ENCODE results near the gene PPP1R12C.

PPP1R12C gene

DNA sequence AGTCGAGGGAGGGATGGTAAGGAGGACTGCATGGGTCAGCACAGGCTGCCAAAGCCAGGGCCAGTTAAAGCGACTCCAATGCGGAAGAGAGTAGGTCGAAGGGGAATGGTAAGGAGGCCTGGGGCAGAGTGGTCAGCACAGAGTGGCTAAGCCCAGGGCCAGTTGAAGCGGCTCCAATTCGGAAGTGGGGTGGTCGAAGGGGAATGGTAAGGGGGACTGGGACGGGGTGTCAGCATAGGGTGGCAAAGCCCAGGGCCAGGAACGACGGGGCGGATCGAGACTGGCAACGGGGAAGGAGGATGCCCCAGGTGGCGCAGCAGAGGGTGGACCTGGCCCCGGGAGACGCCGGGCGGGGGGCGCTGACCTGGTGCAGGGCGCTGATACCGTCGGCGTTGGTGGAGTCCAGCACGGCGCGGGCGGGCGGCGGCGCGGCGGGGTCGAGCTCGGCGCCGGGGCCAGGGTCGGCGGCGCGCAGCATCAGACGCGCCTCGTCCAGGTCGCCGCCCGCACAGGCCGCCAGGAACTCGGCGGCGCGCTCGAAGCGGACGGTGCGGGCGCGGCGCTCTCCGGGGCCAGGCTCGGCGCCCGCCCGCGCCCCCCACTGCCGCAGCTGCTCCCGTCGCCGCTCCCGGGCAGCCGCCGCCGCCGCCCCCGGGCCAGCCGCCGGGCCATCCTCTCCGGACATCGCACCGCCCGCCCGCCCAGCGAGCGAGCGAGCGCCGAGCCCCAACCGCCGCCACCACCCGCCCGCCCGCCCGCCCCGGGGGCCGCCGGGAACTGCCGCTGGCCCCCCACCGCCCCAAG is at the start of gene PPP1R12C:
TSS of gene PPP1R12C (minus strand) at position 779 of the 804 bp plus-strand sequence. CDS start at position 685, 94 bp downstream.
- peak within 1 kb of the TSS; percentile 77 for H3K4me3 ChIP-seq (ENCODE audit: low read depth, low read length)
- DNase-seq (ENCODE audit: low read depth): no peak
- TF ChIP-seq, protein P1, sequence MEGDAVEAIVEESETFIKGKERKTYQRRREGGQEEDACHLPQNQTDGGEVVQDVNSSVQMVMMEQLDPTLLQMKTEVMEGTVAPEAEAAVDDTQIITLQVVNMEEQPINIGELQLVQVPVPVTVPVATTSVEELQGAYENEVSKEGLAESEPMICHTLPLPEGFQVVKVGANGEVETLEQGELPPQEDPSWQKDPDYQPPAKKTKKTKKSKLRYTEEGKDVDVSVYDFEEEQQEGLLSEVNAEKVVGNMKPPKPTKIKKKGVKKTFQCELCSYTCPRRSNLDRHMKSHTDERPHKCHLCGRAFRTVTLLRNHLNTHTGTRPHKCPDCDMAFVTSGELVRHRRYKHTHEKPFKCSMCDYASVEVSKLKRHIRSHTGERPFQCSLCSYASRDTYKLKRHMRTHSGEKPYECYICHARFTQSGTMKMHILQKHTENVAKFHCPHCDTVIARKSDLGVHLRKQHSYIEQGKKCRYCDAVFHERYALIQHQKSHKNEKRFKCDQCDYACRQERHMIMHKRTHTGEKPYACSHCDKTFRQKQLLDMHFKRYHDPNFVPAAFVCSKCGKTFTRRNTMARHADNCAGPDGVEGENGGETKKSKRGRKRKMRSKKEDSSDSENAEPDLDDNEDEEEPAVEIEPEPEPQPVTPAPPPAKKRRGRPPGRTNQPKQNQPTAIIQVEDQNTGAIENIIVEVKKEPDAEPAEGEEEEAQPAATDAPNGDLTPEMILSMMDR (IDR thresholded peaks at IDR 0.05; ENCODE audit: low read depth, low read length, missing control alignments): no peak

DNA sequence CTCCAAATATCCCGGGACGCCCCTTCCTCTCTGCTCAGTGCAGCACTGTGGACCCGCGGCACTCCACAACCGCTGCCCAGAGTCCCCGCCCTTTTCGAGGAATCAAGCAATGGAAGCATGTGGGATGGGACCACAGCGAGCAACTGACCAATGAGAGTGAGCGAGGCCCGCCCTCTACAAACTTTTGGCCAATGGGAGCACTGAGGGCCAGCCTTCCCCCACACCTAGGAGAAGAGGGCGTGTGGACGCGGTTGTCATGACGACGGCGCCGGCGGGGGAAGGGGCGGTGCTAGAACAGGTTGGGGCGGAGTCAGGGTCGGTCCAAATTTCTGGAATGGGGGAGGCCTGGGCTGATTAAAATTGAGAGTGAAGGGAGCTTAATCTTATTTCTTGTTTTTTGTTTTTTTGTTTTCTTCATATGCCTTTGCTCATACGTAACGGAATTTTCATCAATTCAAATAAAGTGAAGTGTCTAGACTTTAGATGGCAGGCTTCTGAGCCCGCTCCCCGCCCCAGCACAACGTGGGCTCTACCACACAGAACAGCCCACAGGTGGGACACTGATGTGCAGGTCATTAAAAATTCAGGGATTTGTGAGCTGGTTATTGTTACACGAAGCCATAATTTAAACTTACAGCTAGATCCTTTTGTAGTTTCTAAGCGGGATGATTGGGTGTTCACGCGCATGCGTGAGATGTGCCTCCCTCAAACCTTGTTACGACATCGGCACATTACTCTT is 49.3 kb upstream of the PPP1R12C start, which contains the start of gene DNAAF3:
TSS of gene DNAAF3 (minus strand) at position 84 of the 739 bp plus-strand sequence. CDS start 200 bp downstream, outside the sequence.
- TF ChIP-seq, protein P1 (IDR thresholded peaks at IDR 0.05; ENCODE audit: low read depth, low read length, missing control alignments): no peak
- peak; percentile 73 for DNase-seq (ENCODE audit: low read depth)
- H3K4me3 ChIP-seq (ENCODE audit: low read depth, low read length): peak within 1 kb of the TSS; percentile 21

DNA sequence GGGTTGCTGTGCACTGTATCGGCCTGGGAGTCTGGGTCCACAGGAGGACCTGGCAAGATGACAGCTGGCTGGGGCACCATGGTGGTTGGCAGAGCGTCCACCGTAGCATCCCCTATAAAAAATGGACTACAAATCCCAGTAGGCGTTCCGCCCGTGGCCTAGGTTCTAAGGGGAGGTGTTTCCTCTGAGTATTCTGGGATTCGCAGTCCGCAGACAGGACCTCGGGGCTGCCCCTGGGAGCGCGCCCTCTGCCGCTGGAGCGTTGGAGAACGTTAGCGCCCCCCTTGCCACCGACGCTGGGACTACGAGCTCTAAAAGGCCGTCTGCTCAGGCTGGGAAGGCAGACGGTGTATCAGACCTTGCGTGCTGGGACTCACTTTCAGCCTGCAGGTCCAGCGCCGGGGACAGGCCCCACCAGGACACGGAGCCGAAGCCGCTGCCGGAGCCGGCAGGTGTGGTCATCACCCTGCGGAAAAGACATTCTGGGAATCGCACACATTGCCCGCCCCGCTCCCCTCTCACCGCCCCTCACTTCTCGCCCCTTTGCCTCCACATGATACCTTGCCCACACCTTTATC is 48.6 kb upstream of the PPP1R12C start:
- DNase-seq (ENCODE audit: low read depth): no peak
- H3K4me3 ChIP-seq (ENCODE audit: low read depth, low read length): peak overlapping the region; percentile 21
- TF ChIP-seq, protein P1 (IDR thresholded peaks at IDR 0.05; ENCODE audit: low read depth, low read length, missing control alignments): peak; percentile 24

DNA sequence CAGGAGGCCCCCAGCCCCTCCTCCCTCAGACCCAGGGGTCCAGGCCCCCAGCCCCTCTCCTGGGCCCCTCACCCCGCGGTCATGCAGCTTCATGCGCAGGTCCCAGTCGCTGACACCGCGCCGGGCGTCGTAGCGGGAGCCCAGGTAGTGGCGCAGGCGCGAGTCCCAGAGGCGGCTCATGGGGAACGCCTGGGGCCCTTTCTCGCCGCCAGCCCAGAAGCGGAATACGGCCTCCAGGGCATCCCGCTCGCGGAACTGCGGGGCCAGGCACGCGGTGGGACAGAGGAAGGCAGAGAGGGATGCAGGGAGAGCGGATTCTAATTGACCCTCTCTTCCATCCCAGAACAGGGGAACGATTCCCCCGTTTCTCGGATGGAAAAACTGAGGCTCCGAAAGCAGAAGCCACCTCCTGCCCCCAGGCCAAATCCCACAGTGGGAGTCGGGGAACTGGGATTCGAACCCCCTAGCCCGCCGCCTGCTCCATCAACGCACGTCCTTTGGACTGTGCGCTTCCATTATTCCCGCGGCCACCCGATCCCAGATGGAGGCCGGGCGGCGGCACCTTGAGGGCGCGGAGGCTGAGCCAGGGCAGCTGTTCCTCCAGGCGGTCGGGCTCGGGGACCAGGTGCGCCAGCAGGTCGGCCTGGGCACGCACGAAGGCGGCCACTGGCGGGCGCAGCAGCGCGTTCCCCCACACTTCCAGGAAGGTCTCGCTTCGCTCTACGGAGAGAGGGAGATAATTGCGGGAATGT is 44.3 kb upstream of the PPP1R12C start:
- no peak for DNase-seq (ENCODE audit: low read depth)
- no peak overlapping the region for H3K4me3 ChIP-seq (ENCODE audit: low read depth, low read length)
- TF ChIP-seq, protein P1 (IDR thresholded peaks at IDR 0.05; ENCODE audit: low read depth, low read length, missing control alignments): no peak

DNA sequence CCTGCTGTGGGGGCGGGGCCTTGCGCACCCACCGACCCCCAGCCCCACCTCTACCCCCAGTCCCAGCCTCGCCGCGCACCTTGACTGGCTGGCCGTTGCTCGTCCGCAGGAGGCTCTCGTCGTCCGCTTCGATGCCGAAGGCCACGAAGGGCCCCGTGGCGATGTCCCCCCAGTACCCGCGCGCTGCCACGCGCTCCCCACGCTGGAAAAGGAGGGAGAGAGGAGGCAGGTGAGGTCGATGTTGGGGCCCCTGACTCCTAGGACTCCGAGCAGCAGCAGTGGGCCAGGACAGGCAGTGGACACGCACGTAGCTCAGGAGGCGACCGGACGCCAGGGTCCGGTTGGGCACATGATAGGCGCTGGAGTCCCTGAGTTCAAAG is 43.5 kb upstream of the PPP1R12C start:
- no peak for DNase-seq (ENCODE audit: low read depth)
- TF ChIP-seq, protein P1 (IDR thresholded peaks at IDR 0.05; ENCODE audit: low read depth, low read length, missing control alignments): no peak
- H3K4me3 ChIP-seq (ENCODE audit: low read depth, low read length): no peak overlapping the region
